HG02840 (cell line): Measurements from ENCODE around the gene P4HB.
A peak's percentile ranks its signal among the peaks of the same experiment; 100 is the strongest.

Source experiments
- ATAC-seq: cut with Tn5 transposase; IDR thresholded peaks from one replicate; pipeline ENCODE4 v1.9.1; 2021; ENCODE audit warnings: mild to moderate bottlenecking, moderate library complexity, moderate number of reproducible peaks; ENCODE audit not compliant: unreplicated experiment, low FRiP score

P4HB gene

DNA sequence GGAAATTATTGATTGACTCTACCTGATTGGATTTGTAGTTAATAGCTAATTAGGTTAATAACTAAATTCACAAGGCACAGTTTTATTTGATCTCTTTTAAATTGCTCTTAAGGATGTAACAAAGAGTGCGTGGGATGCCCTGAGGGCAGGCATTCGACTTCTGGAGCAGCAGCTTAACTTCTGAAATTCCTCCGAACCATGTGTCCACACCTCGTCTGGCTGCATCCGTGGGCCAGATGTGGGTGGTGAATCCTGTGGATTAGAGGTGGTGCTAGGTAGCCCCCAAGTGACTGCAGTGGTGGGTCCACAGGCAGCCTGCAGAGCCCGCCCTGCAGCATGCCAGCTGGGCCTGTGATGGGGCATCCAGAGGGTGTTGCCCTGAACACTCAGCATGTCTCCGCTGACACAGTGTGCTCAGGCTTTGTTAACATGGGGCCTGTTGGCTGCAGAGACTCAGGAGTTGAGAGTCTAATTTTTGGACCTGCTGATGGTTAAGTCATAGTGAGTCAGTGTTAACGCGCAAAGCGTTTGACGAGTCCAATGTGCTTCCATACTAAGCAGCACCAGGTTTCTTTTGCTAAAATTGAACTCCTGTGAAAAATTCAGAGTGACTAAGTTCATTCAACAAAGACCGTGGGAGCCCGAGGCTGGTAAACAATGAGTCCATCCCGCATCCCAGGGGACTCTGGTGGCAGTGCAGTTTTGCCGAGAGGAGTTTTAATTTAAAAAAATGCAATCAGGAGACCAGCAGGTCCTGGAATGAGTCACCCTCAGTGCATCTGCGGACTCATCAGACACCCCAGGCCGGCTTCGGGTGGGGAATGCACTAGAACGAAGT is 37.9 kb upstream of the P4HB start:
- no peak for ATAC-seq

DNA sequence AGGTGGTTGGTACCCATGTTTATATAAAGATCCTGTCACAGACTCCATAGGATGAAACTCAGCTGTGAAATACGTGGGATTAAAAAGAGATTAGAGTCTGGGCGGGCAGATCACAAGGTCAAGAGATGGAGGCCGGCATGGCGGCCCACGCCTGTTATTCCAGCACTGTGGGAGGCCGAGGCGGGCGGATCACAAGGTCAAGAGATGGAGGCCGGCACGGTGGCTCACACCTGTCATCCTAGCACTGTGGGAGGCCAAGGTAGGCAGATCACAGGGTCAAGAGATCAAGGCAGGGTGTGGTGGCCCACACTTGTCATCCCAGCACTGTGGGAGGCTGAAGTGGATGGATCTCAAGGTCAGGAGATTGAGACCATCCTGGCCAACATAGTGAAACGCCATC is 35.1 kb upstream of the P4HB start:
- no peak for ATAC-seq

DNA sequence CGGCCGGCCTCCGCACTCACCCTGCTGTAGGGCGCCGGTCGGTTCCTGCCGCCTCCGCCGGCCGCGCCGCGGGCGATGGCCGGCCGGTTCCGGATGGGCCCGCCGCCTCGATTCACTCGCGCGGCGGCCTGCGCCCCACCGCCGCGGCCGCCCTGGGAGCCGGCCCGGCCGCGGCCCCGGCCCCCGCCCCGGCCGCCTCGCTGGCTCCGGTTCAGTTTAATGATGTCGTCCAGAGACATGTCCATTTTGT is 30.9 kb upstream of the P4HB start:
- ATAC-seq, result no peak

DNA sequence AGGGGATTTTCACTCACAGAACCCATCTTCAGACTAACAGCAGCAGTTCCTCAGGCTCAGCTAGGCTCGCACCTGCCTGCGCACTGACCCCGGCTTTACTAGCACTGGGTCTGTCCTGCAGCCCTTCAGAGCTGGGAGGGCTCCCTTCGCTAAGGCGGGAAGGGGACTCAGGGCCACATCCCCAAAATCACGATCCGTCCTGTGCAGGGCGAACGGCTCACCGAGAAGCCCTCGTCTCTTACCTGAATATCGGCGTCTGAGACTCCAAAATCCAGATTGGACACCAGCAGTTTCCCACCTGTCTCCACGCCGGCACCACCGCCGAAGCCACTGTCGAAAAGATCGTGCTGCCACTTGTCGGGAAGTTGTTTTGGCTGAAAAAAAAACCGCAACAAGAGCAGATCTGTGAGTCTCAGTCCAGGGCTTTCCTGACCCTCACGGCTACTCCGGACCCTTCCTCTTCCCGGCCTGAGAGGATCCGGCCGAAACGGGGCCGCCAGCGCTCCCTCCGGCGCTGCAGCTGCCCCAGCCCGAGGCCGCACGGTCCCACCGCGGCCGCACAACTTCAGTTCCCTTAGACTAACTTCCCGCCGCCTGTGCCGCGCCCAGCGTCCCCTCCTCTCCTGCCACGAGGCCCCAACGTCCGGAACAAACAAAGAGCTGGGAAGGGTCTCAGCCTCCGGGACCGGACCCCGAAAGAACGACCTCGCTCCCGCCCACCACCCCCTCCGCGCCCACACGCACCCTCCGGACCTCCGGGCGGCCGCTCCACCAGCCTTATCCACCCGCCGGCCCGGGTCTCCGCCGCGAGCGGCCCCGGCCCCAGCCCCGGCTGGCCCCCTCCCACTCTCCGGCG is 30.3 kb upstream of the P4HB start:
- peak; percentile 13 for ATAC-seq

DNA sequence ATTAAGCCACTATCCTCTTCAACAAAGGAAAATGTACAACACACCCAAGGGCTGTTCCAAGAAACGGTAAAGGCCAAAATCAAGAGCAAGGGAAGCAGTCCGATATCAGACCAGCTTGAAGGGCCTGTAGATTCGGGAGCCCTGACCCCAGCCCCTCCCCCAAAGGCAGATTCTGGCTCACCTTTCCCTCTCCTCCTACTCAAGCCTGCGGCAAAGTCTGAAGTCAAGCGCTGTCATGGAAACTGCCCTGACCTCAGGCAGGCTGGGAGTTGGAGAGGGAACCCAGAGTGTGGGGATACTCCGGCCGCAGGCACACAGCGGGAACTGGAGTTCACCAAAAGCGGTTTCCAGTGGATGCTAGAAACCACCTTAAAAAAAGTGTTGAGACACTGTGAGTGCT is 29.3 kb upstream of the P4HB start:
- ATAC-seq, result no peak

DNA sequence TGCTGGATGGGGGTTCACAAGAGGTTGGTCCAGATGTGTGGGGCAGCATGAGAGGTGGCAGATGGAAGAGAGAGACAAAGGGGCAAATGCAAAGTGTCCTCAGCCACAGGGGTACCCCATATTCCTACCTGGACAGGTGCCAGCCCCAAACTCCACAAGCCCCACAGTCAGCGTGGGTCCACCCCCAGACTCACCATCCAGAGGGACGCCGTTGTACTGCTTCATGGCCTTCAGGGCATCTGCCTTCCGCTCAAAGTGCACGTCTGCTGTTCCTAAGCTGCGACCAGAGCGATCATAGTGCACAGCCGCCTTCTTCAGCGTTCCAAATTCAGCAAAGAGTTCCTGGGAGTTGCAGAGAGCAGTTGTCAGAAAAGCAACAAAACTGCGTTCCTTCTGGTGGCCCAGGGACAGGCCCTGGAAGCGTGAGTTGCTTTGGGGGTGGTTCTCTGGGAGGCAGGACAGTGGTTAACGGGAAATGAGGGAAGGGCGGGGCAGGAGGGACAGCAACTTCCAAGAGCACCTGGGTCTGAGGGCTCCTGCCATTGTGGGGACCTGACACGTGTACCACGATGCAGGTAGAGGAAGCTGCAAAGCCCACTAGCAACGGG is 28.8 kb upstream of the P4HB start:
- no peak for ATAC-seq

DNA sequence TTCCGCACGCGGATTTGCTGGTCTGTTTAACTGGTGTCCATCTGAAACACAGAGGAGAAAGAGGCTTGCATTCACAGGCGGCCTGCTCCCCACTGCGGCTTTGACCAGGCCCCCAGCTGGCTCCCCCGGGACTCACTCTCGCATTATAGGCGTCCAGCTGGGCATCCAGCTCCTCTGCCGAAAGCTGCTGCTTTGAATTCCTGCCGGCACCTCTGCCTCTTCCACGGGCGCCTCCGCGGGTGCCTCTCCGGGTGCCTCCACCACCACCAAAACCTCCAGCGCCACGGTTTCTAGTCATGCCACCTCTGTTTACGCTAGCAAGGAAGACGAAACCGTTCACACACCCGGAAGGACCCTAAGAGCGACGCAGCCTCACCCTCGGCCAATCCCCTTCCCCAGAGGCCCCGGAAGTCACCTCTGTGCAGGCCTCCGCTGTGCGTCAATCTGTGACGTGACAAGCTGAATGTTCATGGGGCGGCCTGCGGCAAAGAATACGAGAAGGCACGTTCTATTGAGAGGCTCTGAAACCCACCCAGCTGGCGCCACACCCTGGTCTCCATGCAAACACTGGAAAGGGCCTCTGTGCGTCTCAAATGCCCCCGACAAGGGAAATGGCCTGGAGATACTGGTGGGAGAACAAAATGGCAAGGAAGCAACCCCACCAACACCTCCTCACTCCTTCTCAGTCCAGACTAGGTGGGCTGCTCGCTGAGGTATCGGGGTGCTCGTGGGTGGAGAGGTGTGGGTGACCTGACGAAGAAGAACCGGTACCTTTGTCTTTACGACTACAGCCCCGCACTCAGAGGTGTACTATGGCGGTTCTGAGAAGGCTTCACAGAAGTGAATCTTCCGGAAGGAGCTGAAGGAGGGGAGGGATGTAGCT is 28.0 kb upstream of the P4HB start:
- no peak for ATAC-seq

DNA sequence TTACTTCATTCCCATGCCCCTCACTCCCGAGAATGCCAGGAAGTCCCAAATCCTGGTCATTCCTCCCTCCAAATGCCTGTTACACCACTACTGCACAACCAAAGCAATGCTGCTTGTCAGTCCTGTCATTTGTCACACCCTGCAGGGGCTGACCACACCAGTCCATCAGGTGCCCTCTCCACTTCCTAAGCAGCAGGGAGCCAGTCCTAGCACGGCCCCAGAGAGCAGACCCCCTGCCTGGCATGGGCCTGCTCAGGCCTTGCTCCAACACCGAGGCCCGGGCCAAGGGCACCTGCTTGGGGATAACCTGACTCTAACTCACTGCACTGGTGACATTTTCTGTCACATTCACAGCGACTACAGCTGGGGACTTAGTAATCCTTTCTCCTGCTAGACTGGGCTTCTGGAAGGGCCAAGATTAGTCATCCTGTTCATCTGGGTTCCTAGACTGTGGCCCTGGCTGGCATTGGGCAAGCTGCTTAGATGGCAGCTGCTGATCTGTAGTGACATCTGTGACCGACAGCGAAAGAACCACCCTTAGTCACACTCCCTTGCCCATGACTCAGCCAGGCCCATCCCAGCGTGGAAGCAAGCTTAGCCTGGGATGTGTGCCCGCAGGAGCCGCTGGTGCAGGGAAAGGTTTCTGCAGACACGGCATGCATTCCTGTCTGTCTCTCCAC is 25.7 kb upstream of the P4HB start:
- no peak for ATAC-seq

DNA sequence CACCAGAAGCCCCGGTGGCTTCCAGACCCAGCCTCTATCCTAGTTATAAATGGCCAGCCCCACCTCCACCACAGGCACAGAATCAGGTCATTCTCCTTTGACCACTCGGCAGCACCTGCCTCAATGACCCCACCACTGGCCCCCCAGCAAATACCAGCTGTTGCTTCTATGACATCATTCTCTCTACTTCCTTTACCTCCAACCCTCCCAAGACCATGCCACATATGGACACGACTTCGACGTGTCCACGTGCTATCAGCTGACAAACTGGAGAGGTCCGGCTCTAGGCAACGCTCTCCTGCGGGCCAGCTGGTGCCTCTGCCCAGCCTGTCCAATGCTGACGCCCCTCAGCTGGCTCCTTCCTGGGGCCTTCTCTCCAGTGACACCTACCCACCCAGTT is 25.1 kb upstream of the P4HB start:
- no peak for ATAC-seq

DNA sequence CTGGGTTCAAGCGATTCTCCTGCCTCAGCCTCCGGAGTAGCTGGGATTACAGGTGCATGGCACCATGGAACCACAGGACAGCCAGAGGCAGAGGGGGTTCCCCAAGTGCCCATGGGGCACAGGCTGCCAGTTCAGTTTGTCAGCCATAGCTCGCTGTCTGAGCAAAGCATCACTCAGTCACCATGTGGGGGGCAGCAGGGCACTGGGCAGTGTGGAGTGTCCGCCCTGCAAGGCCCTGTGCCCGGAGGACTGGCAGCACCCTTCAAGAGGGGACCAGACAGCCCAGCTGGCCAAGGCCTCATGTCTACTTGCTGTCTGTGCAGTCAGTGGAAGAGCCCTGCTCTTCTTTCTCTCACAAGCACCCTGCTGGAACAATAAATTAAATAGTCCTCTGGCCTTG is 24.6 kb upstream of the P4HB start:
- no peak for ATAC-seq

DNA sequence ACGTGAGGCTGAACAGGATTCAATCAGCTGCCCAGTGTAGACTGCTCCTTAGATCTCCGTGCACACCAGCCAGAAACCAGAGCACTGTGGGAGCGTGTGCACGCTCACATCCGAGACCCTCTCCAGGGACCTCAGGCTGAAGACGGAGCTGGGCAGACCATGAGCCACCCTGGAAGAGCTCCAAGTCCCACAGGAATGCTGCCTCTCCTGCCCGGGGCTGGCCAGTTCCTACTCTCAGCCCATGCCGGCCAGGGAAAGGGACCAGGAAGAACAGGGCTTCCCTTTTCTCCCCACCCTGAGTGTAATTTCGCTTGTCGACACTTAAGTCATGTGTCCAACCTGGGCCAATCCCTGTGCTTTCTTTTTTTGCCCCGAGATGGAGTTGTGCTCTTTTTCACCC is 24.2 kb upstream of the P4HB start:
- ATAC-seq, result no peak

DNA sequence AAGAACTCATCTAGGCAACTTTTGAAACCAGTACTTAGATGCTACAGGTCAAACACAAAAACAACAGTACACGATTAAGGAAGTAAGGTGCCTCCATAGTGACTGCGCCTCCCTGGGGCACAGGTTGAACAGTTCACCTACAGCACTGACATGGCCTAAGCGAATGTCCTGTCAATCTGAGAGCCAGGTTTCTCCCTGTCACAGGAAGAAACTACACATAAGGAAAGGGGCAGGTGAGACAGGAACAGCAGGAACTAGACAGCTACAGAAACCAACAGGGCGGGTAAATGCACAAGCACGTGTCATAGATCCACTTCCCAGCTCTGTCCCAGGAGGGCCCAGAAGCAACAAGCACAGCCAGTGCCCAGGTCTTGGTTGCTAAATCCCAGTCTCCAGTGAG is 18.8 kb upstream of the P4HB start:
- ATAC-seq, result no peak

DNA sequence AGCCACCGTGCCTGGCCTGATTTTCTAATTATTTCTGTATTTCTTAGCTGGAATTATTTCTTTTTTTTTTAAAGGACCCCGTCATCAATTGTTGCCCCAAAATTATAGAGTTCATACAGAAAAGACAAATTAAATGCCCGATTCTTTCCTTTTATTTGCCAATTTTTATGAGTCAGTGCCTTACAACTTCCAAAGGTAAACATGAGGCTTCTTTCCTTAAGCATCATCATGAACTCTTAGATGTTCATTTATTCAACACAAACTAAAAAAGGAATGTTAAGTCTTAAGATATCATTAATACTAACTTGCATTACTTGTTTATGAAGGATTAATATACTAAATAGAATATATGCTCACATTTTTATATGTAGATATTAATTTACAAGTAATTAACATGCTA is 18.0 kb upstream of the P4HB start:
- ATAC-seq, result no peak

DNA sequence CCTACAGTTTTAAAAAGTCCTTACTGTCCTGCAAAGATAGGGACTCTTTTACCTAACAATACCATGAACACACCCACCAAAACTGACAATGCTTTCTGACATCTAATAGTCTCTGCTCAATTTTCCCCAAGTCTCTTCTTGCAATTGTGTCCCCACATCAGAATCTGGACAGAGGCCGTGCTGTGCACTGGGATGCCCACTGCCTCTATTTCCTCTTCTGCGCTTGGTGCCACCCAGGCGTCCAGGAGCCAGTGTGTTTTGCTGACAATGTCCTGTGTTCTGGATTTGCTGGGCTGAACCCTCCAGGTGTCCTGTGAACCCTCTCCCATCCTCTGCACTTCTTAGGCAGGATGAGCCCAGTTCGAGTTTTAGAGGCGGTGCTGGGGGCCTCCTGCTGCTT is 17.2 kb upstream of the P4HB start:
- no peak for ATAC-seq

DNA sequence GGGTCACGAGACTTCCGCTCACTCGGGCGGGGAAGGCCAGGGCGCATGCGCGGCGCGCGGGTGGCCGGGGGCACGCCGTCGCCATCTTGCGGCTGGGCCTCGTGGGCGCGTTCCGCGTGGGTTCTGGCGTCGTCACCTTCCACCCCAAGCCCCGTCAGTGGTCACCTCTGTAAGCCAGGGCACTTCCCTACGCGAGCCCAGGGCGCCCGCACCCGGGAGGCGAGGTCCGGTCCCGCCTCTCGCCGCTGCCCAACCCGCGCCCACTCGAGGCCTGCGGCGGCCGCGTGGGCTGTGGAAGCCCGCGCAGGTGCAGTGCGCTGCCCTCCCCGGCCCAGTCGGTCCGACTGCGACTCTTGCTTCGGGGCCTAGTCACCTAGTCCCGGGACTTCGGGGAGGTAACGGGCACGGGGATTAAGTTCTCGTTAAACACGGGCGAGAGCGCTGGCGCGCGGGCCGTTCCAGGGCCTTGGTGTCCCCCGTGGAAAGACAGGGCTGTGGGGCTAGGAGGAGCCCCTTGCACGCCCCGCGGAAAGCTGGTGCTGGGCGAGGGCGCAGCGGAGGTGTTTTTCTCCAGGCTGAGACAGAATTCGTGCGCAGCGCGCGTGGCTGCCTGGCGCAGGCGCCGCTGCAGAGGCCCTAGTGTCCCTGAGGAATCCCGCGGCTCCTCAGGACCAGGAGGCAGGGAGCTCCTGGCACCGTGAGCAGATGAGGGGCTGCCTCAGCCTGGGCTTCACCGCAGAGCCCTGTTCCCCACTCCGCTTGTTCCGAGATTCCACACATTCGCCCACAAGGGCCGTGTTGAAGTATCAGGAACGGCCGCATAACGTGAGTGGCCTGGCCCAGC is 11.3 kb upstream of the P4HB start:
- peak; percentile 62 for ATAC-seq

DNA sequence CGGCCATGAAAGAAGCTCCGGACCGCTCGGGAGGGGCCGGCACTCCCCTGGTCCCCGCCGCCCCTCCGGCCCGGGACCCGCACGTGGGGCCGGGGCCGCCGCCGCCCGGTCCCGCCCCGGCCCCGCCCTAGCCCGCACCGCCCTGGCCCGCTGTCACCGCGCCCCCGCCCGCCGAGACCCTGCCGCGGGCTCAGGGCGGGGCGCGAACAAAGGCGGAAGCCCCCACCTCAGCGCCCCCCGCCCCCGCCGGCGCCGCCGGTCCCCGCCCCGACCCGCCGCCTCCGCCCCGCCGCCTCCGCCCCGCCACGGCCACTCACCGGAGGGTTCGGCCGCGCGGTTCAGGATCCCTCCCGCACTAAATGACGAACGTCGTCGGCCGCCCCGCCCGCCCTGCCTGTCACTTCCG is 10.6 kb upstream of the P4HB start, which contains the start of gene ARHGDIA:
Gene ARHGDIA, minus strand, starts transcription at position 357 of the 406 bp plus-strand sequence. CDS start 1,407 bp downstream, outside the sequence.
- peak; percentile 21 for ATAC-seq

DNA sequence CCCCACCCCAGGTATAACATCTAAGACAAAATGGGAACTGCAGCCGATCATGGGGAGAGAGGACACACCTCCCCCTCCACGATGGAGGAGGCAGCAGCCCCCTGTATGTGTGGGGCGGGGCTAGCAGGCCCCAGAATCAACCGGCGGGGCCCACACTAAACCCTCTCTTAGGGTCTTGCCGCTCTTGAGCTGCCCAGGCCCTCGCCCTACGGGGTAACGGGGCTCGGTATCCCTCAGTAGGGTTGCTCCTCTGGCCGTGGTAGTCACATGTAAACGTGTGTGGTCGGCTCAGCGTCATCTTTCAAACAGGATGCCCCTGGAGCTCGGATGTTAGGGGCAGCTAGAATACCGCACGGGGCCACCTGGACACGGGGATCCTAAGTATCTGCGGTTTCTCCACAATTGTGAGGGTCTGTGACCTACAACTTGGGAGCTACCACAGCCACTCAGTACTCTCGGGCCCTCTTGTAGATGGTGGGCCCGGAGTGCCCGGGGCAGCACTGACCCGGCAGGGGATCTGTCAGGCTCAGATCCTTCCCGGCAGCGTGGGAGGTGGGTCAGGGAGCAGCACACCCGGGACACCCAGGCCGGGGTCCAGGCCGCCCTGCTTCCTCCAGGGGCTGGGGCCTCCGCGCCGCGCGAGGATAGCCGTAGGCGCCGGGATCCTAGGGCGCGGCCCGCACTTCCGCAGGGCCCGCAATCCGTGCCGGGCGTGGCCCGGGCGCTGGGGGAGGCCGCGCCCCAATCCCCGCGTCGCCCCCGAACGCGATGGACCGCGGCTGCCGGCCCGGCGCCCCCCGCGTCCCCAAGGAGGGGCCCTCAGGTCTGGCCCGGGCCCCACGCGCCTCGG is 10.0 kb upstream of the P4HB start:
- ATAC-seq, result peak; percentile 12
